ENCODE measurements around the gene LSMEM2. TPM values are rescaled to one million over a fixed set of nuclear protein-coding genes. Genes with fewer than 3 reads are reported as not detected.
"Not testable (repeated sequence)": the region's sequence is repeated elsewhere in the genome, so short reads cannot be mapped to it uniquely, and the experiment has no call there.

Gene LSMEM2
- total RNA-seq, 2 experiments from 2014 or later: not detected

GRCh38 chr3:50262200-50262599, 16.7 kb upstream of the LSMEM2 start:
- DNase-seq; POLR2A ChIA-PET; H3K27ac Mint-ChIP-seq; H3K4me1 Mint-ChIP-seq; H3K4me3 Mint-ChIP-seq; H3K9me3 Mint-ChIP-seq; H3K27me3 Mint-ChIP-seq; ATAC-seq (ENCODE audit: low read depth): not testable (repeated sequence)
- peaks cover 10% of the 10 kb centered on the region for H3K36me3 Mint-ChIP-seq

GRCh38 chr3:50262778-50263177, 16.1 kb upstream of the LSMEM2 start:
- no peak overlapping the region for H3K27ac Mint-ChIP-seq
- no peak for ATAC-seq (ENCODE audit: low read depth)
- peaks cover 5% of the 10 kb centered on the region for H3K36me3 Mint-ChIP-seq
- POLR2A ChIA-PET: interaction anchor here (0.7 to 0.8 kb wide), 2 partner anchors 16 to 35 kb away, joined by 3 to 6 read pairs; no protein-coding TSS in a partner anchor
- H3K4me3 Mint-ChIP-seq: no peak overlapping the region
- H3K4me1 Mint-ChIP-seq: peaks cover 4% of the 10 kb centered on the region
- peaks cover 6% of the 10 kb centered on the region for H3K27me3 Mint-ChIP-seq
- H3K9me3 Mint-ChIP-seq: no peaks in the 10 kb centered on the region
- no peak for DNase-seq

GRCh38 chr3:50263478-50264382, 15.2 kb upstream of the LSMEM2 start:
- no peak overlapping the region for H3K27ac Mint-ChIP-seq
- no peak overlapping the region for H3K4me3 Mint-ChIP-seq
- POLR2A ChIA-PET: interaction anchor here (0.6 to 0.8 kb wide), 3 partner anchors 12 to 94 kb away, joined by 4 to 10 read pairs (median 6); no protein-coding TSS in a partner anchor
- ATAC-seq (ENCODE audit: low read depth) (no peak), DNase-seq (no peak)
- peaks cover 4% of the 10 kb centered on the region for H3K4me1 Mint-ChIP-seq
- H3K27me3 Mint-ChIP-seq: peaks cover 11% of the 10 kb centered on the region
- peaks cover 3% of the 10 kb centered on the region for H3K36me3 Mint-ChIP-seq
- no peaks in the 10 kb centered on the region for H3K9me3 Mint-ChIP-seq

- no peaks in the 10 kb centered on the region for H3K36me3 Mint-ChIP-seq
- no peak overlapping the region for H3K4me3 Mint-ChIP-seq
- H3K27ac Mint-ChIP-seq: no peak overlapping the region
- no peak for DNase-seq
- no peak for ATAC-seq (ENCODE audit: low read depth)
- H3K9me3 Mint-ChIP-seq: no peaks in the 10 kb centered on the region
- POLR2A ChIA-PET: no interaction called here
- H3K27me3 Mint-ChIP-seq: peaks cover 11% of the 10 kb centered on the region
- peaks cover 4% of the 10 kb centered on the region for H3K4me1 Mint-ChIP-seq
Observed at GRCh38 chr3:50264383-50264963, 14.4 kb upstream of the LSMEM2 start.

GRCh38 chr3:50264964-50265485, 13.9 kb upstream of the LSMEM2 start:
- no peaks in the 10 kb centered on the region for H3K36me3 Mint-ChIP-seq
- no peaks in the 10 kb centered on the region for H3K9me3 Mint-ChIP-seq
- ATAC-seq (ENCODE audit: low read depth): no peak
- POLR2A ChIA-PET: no interaction called here
- H3K4me3 Mint-ChIP-seq: no peak overlapping the region
- DNase-seq: no peak
- H3K27ac Mint-ChIP-seq: no peak overlapping the region
- H3K27me3 Mint-ChIP-seq: peaks cover 11% of the 10 kb centered on the region
- no peaks in the 10 kb centered on the region for H3K4me1 Mint-ChIP-seq

GRCh38 chr3:50265571-50265970, 13.3 kb upstream of the LSMEM2 start:
- H3K4me3 Mint-ChIP-seq: no peak overlapping the region
- H3K27ac Mint-ChIP-seq: no peak overlapping the region
- H3K36me3 Mint-ChIP-seq: no peaks in the 10 kb centered on the region
- ATAC-seq (ENCODE audit: low read depth): no peak
- DNase-seq: no peak
- POLR2A ChIA-PET: interaction anchor here (1.7 kb wide), 1 partner anchor 11 kb away, joined by 4 read pairs; no protein-coding TSS in a partner anchor
- H3K9me3 Mint-ChIP-seq: no peaks in the 10 kb centered on the region
- H3K4me1 Mint-ChIP-seq: no peaks in the 10 kb centered on the region
- peaks cover 11% of the 10 kb centered on the region for H3K27me3 Mint-ChIP-seq

- Mint-ChIP-seq H3K9me3 (no peaks in the 10 kb centered on the region), H3K27me3 (peaks cover 11% of the 10 kb centered on the region), H3K27ac (no peak overlapping the region), H3K4me1 (no peaks in the 10 kb centered on the region), H3K4me3 (no peak overlapping the region), H3K36me3 (no peaks in the 10 kb centered on the region)
- POLR2A ChIA-PET: interaction anchor here (1.7 kb wide), 1 partner anchor 11 kb away, joined by 4 read pairs; no protein-coding TSS in a partner anchor
- ATAC-seq (ENCODE audit: low read depth) (no peak), DNase-seq (no peak)
Observed at GRCh38 chr3:50266017-50266416, 12.9 kb upstream of the LSMEM2 start.

GRCh38 chr3:50266836-50267235, 12.1 kb upstream of the LSMEM2 start:
- Mint-ChIP-seq H3K27me3 (peaks cover 11% of the 10 kb centered on the region), H3K27ac (no peak overlapping the region), H3K36me3 (no peaks in the 10 kb centered on the region), H3K9me3 (no peaks in the 10 kb centered on the region), H3K4me3 (no peak overlapping the region), H3K4me1 (peaks cover 4% of the 10 kb centered on the region)
- POLR2A ChIA-PET: interaction anchor here (1.0 to 1.7 kb wide), 2 partner anchors 12 to 31 kb away, joined by 4 read pairs; partner anchors contain the start of gene GNAI2
- ATAC-seq (ENCODE audit: low read depth) (no peak), DNase-seq (no peak)

- H3K4me1 Mint-ChIP-seq: peaks cover 6% of the 10 kb centered on the region
- H3K4me3 Mint-ChIP-seq: no peak overlapping the region
- DNase-seq (no peak), ATAC-seq (ENCODE audit: low read depth) (no peak)
- no peaks in the 10 kb centered on the region for H3K36me3 Mint-ChIP-seq
- no peaks in the 10 kb centered on the region for H3K9me3 Mint-ChIP-seq
- no peak overlapping the region for H3K27ac Mint-ChIP-seq
- POLR2A ChIA-PET: interaction anchor here (1.0 to 1.7 kb wide), 2 partner anchors 13 to 32 kb away, joined by 4 read pairs; partner anchors contain the start of gene GNAI2
- peaks cover 11% of the 10 kb centered on the region for H3K27me3 Mint-ChIP-seq
Observed at GRCh38 chr3:50267280-50267913, 11.5 kb upstream of the LSMEM2 start.

GRCh38 chr3:50268276-50268675, 10.6 kb upstream of the LSMEM2 start:
- H3K4me1 Mint-ChIP-seq: peaks cover 11% of the 10 kb centered on the region
- H3K27ac Mint-ChIP-seq: no peak overlapping the region
- H3K36me3 Mint-ChIP-seq: no peaks in the 10 kb centered on the region
- H3K4me3 Mint-ChIP-seq: no peak overlapping the region
- no peak for DNase-seq
- no peak for ATAC-seq (ENCODE audit: low read depth)
- POLR2A ChIA-PET: no interaction called here
- H3K27me3 Mint-ChIP-seq: peaks cover 15% of the 10 kb centered on the region
- H3K9me3 Mint-ChIP-seq: no peaks in the 10 kb centered on the region

GRCh38 chr3:50268703-50269451, 10.0 kb upstream of the LSMEM2 start, which contains the start of gene SEMA3B:
Gene SEMA3B, plus strand, starts transcription at chr3:50269147. Its CDS starts 94 bp downstream, at chr3:50269241.
- H3K36me3 Mint-ChIP-seq: no peaks in the 10 kb centered on the region
- H3K9me3 Mint-ChIP-seq: no peaks in the 10 kb centered on the region
- ATAC-seq (ENCODE audit: low read depth): no peak
- no peak within 1 kb of the TSS for H3K4me3 Mint-ChIP-seq
- no peak for DNase-seq
- peaks cover 12% of the 10 kb centered on the region for H3K4me1 Mint-ChIP-seq
- H3K27me3 Mint-ChIP-seq: peaks cover 15% of the 10 kb centered on the region
- no peak within 1 kb of the TSS for H3K27ac Mint-ChIP-seq
- POLR2A ChIA-PET: interaction anchor here (0.6 kb wide), 1 partner anchor 78 kb away, joined by 3 read pairs; no protein-coding TSS in a partner anchor

- POLR2A ChIA-PET: interaction anchor here (0.6 kb wide), 1 partner anchor 79 kb away, joined by 3 read pairs; no protein-coding TSS in a partner anchor
- peaks cover 16% of the 10 kb centered on the region for H3K4me1 Mint-ChIP-seq
- H3K9me3 Mint-ChIP-seq: no peaks in the 10 kb centered on the region
- no peak overlapping the region for H3K4me3 Mint-ChIP-seq
- DNase-seq (no peak), ATAC-seq (ENCODE audit: low read depth) (no peak)
- peaks cover 20% of the 10 kb centered on the region for H3K27me3 Mint-ChIP-seq
- no peaks in the 10 kb centered on the region for H3K36me3 Mint-ChIP-seq
- H3K27ac Mint-ChIP-seq: no peak overlapping the region
Observed at GRCh38 chr3:50269460-50269859, 9.4 kb upstream of the LSMEM2 start.

Data from activated naive CD8-positive, alpha-beta T cell treated with anti-CD3 and anti-CD28 coated beads, Interleukin-2, amount 10 ng/mL, durations not matched to agents 7 days and 5 days (primary cell).